ES-I3 (cell line): Measurements from ENCODE around the gene OR1C1.
"Not testable (repeated sequence)": the region's sequence is repeated elsewhere in the genome, so short reads cannot be mapped to it uniquely, and the experiment has no call there.

Experiments
- H3K36me3 ChIP-seq: 2 replicates; pipeline ENCODE4 v1.6.1; 2013; ENCODE audit warnings: mild to moderate bottlenecking, low read length, control low read depth, moderate library complexity; ENCODE audit not compliant: insufficient read depth
- H3K4me1 ChIP-seq: 2 replicates; pipeline ENCODE4 v1.6.1; 2013; ENCODE audit warnings: mild to moderate bottlenecking, control low read depth, low read length; ENCODE audit not compliant: insufficient read depth
- H3K9ac ChIP-seq: 2 replicates; pipeline ENCODE4 v1.6.1; 2013; ENCODE audit warnings: low read depth, mild to moderate bottlenecking, low read length, moderate library complexity
- H3K9me3 ChIP-seq: 2 replicates; pipeline ENCODE4 v1.6.1; 2013; ENCODE audit warnings: mild to moderate bottlenecking, low read length, moderate library complexity; ENCODE audit not compliant: control insufficient read depth, insufficient read depth

The OR1C1 gene

GRCh38 chr1:247760456-247760855 is at the start of gene OR1C1:
TSS of gene OR1C1 (minus strand) at chr1:247760556. CDS start at chr1:247758406, 2,150 bp downstream.
- Histone ChIP-seq H3K4me1 (no peaks in the 10 kb centered on the region), H3K9ac (no peak within 1 kb of the TSS), H3K9me3 (no peaks in the 10 kb centered on the region), H3K36me3 (no peaks in the 10 kb centered on the region)

- Histone ChIP-seq H3K4me1 (no peaks in the 10 kb centered on the region), H3K9ac (no peak overlapping the region), H3K9me3 (0 out of 2 replicates have a peak, but pooled peaks cover 3% of the 10 kb centered on the region), H3K36me3 (no peaks in the 10 kb centered on the region)
Measured at GRCh38 chr1:247797518-247797917, 37.2 kb upstream of the OR1C1 start.

- no peaks in the 10 kb centered on the region for H3K9me3 ChIP-seq
- H3K36me3 ChIP-seq, result no peaks in the 10 kb centered on the region
- no peak overlapping the region for H3K9ac ChIP-seq
- H3K4me1 ChIP-seq, result no peaks in the 10 kb centered on the region
Measured at GRCh38 chr1:247769603-247770002, 9.2 kb upstream of the OR1C1 start.

GRCh38 chr1:247754311-247754710 is 6.0 kb downstream of the OR1C1 start:
- H3K9ac ChIP-seq, H3K9me3 ChIP-seq, H3K36me3 ChIP-seq, H3K4me1 ChIP-seq: not testable (repeated sequence)

- H3K9me3 ChIP-seq, result no peaks in the 10 kb centered on the region
Measured at GRCh38 chr1:247749870-247750269, 10.5 kb downstream of the OR1C1 start.

GRCh38 chr1:247748041-247748440 is 12.3 kb downstream of the OR1C1 start, which contains the start of gene OR14A2:
TSS of gene OR14A2 (minus strand) at chr1:247748141.
- Histone ChIP-seq H3K9me3 (no peaks in the 10 kb centered on the region), H3K4me1 (no peaks in the 10 kb centered on the region), H3K36me3 (no peaks in the 10 kb centered on the region), H3K9ac (no peak within 1 kb of the TSS)

More at GRCh38 chr1:247749870-247750269, 10.5 kb downstream of the OR1C1 start:
- no peaks in the 10 kb centered on the region for H3K4me1 ChIP-seq
- H3K9ac ChIP-seq, result no peak overlapping the region
- no peaks in the 10 kb centered on the region for H3K36me3 ChIP-seq

- H3K9me3 ChIP-seq, result no peaks in the 10 kb centered on the region
Measured at GRCh38 chr1:247747616-247748015, 12.7 kb downstream of the OR1C1 start.

GRCh38 chr1:247746391-247746935 is 13.9 kb downstream of the OR1C1 start:
- no peak overlapping the region for H3K9ac ChIP-seq
- no peaks in the 10 kb centered on the region for H3K36me3 ChIP-seq
- no peaks in the 10 kb centered on the region for H3K4me1 ChIP-seq
- no peaks in the 10 kb centered on the region for H3K9me3 ChIP-seq

More at GRCh38 chr1:247747616-247748015, 12.7 kb downstream of the OR1C1 start:
- Histone ChIP-seq H3K9ac (no peak overlapping the region), H3K4me1 (no peaks in the 10 kb centered on the region), H3K36me3 (no peaks in the 10 kb centered on the region)

- H3K9me3 ChIP-seq, H3K4me1 ChIP-seq, H3K36me3 ChIP-seq, H3K9ac ChIP-seq: not testable (repeated sequence)
Measured at GRCh38 chr1:247742215-247742760, 18.1 kb downstream of the OR1C1 start.

GRCh38 chr1:247741756-247742155 is 18.6 kb downstream of the OR1C1 start:
- Histone ChIP-seq H3K4me1 (no peaks in the 10 kb centered on the region), H3K36me3 (no peaks in the 10 kb centered on the region), H3K9ac (no peak overlapping the region), H3K9me3 (no peaks in the 10 kb centered on the region)

- no peaks in the 10 kb centered on the region for H3K4me1 ChIP-seq
- no peaks in the 10 kb centered on the region for H3K9me3 ChIP-seq
- no peaks in the 10 kb centered on the region for H3K36me3 ChIP-seq
- H3K9ac ChIP-seq, result no peak overlapping the region
Measured at GRCh38 chr1:247740721-247741120, 19.6 kb downstream of the OR1C1 start.

- H3K4me1 ChIP-seq, result no peaks in the 10 kb centered on the region
- no peak within 1 kb of the TSS for H3K9ac ChIP-seq
- H3K36me3 ChIP-seq, result no peaks in the 10 kb centered on the region
- H3K9me3 ChIP-seq, result no peaks in the 10 kb centered on the region
Measured at GRCh38 chr1:247738315-247738714, 22.0 kb downstream of the OR1C1 start, which contains the start of gene OR14K1. TSS of gene OR14K1 (plus strand) at chr1:247738615. CDS start at chr1:247738615, 0 bp downstream.

GRCh38 chr1:247721222-247721621 is 39.1 kb downstream of the OR1C1 start:
- Histone ChIP-seq H3K4me1 (no peaks in the 10 kb centered on the region), H3K9ac (no peak overlapping the region), H3K36me3 (no peaks in the 10 kb centered on the region), H3K9me3 (no peaks in the 10 kb centered on the region)

- H3K36me3 ChIP-seq, result no peaks in the 10 kb centered on the region
- H3K9ac ChIP-seq, result no peak within 1 kb of the TSS
- H3K9me3 ChIP-seq, result no peaks in the 10 kb centered on the region
- no peaks in the 10 kb centered on the region for H3K4me1 ChIP-seq
Measured at GRCh38 chr1:247716546-247716945, 43.8 kb downstream of the OR1C1 start, which contains the start of gene OR6F1. TSS of gene OR6F1 (minus strand) at chr1:247716646. CDS start at chr1:247712755, 3,891 bp downstream.

GRCh38 chr1:247713753-247714152 is 46.6 kb downstream of the OR1C1 start:
- H3K9me3 ChIP-seq, result no peaks in the 10 kb centered on the region
- H3K9ac ChIP-seq, result no peak overlapping the region
- no peaks in the 10 kb centered on the region for H3K4me1 ChIP-seq
- no peaks in the 10 kb centered on the region for H3K36me3 ChIP-seq
